ENCODE data around the gene BDKRB2. TPM values are rescaled to one million over a fixed set of nuclear protein-coding genes. Genes with fewer than 3 reads are reported as not detected.

BDKRB2 gene
- total and polyA plus RNA-seq, 2 experiments from 2014 or later: 0.14 to 0.21 TPM

GRCh38 chr14:96249029-96249428, 44.4 kb downstream of the BDKRB2 start:
- no peaks in the 10 kb centered on the region for H3F3A ChIP-seq (replicated peaks; ENCODE audit: low read depth)
- DNase-seq (ENCODE audit: low spot score): no peak
- H3K4me3 ChIP-seq: no peak overlapping the region
- no peak overlapping the region for H3K27ac Mint-ChIP-seq
- H3K27me3 ChIP-seq (ENCODE audit: insufficient read depth): no peaks in the 10 kb centered on the region
- H3K9me3 Mint-ChIP-seq: peaks cover 6% of the 10 kb centered on the region; the same call in 2 of the 3 replicates
- TF ChIP-seq JUNB (IDR thresholded peaks at IDR 0.05; ENCODE audit: unreplicated experiment) (no peak), ETS1 (IDR thresholded peaks at IDR 0.05) (no peak), EZH2 (IDR thresholded peaks at IDR 0.05; ENCODE audit: low read depth, unreplicated experiment) (no peak), ZNF331 (CRISPR knock-in tag; IDR thresholded peaks at IDR 0.05; ENCODE audit: low read depth) (no peak), POLR2AphosphoS5 (IDR thresholded peaks at IDR 0.05; ENCODE audit: low read depth) (no peak), NANOG (IDR thresholded peaks at IDR 0.05; ENCODE audit: borderline replicate concordance) (no peak)
- no peaks in the 10 kb centered on the region for H3K4me1 ChIP-seq (ENCODE audit: insufficient read depth)
- H3K4me3 Mint-ChIP-seq: no peak overlapping the region
- H4K20me1 ChIP-seq (replicated peaks; ENCODE audit: insufficient read depth): no peaks in the 10 kb centered on the region
- H2AFZ ChIP-seq: no peak overlapping the region
- H3K9me2 ChIP-seq (ENCODE audit: insufficient read depth): peaks cover 8% of the 10 kb centered on the region; the same call in 1 of the 2 replicates
- H3K36me3 ChIP-seq (ENCODE audit: insufficient read depth): no peaks in the 10 kb centered on the region
- peaks cover 12% of the 10 kb centered on the region for H3K27me3 Mint-ChIP-seq (ENCODE audit: insufficient read depth, low read depth, poor library complexity)
- H3K36me3 Mint-ChIP-seq (ENCODE audit: low read depth): no peaks in the 10 kb centered on the region; the same call in 1 of the 3 replicates
- no peak overlapping the region for H3K27ac ChIP-seq (ENCODE audit: low read depth)
- peaks cover 21% of the 10 kb centered on the region for H3K4me1 Mint-ChIP-seq
- no peak overlapping the region for H3K4me2 ChIP-seq
- no peak for ATAC-seq
- no peaks in the 10 kb centered on the region for H3K79me2 ChIP-seq (replicated peaks; ENCODE audit: insufficient read depth)

DNA sequence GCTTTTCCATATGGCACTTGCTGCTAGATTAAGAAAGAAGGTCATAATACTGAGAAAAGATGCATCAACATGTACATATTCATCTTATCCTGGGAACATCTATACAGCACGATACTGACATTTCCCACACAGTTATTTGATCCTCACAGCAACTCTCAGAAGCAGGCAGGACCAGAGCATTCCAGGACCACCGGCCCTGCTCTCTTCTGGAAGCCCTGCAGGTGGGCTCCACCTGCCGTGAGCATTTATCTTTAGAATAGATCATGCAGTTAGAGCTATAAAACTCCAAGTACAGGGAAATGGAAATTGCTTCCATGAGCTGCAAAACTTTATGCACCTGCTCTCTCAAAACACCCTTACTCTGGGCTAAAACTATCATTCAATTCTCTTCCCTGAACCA, 45.8 kb downstream of the BDKRB2 start:
- peaks cover 12% of the 10 kb centered on the region for H3K27me3 Mint-ChIP-seq (ENCODE audit: insufficient read depth, low read depth, poor library complexity)
- no peak overlapping the region for H3K27ac Mint-ChIP-seq
- TF ChIP-seq ZNF114 (CRISPR knock-in tag; IDR thresholded peaks at IDR 0.05): no peak
- TF ChIP-seq, protein P1, sequence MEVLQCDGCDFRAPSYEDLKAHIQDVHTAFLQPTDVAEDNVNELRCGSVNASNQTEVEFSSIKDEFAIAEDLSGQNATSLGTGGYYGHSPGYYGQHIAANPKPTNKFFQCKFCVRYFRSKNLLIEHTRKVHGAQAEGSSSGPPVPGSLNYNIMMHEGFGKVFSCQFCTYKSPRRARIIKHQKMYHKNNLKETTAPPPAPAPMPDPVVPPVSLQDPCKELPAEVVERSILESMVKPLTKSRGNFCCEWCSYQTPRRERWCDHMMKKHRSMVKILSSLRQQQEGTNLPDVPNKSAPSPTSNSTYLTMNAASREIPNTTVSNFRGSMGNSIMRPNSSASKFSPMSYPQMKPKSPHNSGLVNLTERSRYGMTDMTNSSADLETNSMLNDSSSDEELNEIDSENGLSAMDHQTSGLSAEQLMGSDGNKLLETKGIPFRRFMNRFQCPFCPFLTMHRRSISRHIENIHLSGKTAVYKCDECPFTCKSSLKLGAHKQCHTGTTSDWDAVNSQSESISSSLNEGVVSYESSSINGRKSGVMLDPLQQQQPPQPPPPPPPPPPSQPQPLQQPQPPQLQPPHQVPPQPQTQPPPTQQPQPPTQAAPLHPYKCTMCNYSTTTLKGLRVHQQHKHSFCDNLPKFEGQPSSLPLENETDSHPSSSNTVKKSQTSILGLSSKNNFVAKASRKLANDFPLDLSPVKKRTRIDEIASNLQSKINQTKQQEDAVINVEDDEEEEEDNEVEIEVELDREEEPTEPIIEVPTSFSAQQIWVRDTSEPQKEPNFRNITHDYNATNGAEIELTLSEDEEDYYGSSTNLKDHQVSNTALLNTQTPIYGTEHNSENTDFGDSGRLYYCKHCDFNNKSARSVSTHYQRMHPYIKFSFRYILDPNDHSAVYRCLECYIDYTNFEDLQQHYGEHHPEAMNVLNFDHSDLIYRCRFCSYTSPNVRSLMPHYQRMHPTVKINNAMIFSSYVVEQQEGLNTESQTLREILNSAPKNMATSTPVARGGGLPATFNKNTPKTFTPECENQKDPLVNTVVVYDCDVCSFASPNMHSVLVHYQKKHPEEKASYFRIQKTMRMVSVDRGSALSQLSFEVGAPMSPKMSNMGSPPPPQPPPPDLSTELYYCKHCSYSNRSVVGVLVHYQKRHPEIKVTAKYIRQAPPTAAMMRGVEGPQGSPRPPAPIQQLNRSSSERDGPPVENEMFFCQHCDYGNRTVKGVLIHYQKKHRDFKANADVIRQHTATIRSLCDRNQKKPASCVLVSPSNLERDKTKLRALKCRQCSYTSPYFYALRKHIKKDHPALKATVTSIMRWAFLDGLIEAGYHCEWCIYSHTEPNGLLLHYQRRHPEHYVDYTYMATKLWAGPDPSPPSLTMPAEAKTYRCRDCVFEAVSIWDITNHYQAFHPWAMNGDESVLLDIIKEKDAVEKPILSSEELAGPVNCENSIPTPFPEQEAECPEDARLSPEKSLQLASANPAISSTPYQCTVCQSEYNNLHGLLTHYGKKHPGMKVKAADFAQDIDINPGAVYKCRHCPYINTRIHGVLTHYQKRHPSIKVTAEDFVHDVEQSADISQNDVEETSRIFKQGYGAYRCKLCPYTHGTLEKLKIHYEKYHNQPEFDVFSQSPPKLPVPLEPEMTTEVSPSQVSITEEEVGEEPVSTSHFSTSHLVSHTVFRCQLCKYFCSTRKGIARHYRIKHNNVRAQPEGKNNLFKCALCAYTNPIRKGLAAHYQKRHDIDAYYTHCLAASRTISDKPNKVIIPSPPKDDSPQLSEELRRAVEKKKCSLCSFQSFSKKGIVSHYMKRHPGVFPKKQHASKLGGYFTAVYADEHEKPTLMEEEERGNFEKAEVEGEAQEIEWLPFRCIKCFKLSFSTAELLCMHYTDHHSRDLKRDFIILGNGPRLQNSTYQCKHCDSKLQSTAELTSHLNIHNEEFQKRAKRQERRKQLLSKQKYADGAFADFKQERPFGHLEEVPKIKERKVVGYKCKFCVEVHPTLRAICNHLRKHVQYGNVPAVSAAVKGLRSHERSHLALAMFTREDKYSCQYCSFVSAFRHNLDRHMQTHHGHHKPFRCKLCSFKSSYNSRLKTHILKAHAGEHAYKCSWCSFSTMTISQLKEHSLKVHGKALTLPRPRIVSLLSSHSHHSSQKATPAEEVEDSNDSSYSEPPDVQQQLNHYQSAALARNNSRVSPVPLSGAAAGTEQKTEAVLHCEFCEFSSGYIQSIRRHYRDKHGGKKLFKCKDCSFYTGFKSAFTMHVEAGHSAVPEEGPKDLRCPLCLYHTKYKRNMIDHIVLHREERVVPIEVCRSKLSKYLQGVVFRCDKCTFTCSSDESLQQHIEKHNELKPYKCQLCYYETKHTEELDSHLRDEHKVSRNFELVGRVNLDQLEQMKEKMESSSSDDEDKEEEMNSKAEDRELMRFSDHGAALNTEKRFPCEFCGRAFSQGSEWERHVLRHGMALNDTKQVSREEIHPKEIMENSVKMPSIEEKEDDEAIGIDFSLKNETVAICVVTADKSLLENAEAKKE (CRISPR knock-in tag; IDR thresholded peaks at IDR 0.05): no peak
- no peak for TF ChIP-seq STAT1 (IDR thresholded peaks at IDR 0.05; ENCODE audit: unreplicated experiment)
- TF ChIP-seq NANOG (IDR thresholded peaks at IDR 0.05; ENCODE audit: borderline replicate concordance): no peak
- TF ChIP-seq, protein P2, sequence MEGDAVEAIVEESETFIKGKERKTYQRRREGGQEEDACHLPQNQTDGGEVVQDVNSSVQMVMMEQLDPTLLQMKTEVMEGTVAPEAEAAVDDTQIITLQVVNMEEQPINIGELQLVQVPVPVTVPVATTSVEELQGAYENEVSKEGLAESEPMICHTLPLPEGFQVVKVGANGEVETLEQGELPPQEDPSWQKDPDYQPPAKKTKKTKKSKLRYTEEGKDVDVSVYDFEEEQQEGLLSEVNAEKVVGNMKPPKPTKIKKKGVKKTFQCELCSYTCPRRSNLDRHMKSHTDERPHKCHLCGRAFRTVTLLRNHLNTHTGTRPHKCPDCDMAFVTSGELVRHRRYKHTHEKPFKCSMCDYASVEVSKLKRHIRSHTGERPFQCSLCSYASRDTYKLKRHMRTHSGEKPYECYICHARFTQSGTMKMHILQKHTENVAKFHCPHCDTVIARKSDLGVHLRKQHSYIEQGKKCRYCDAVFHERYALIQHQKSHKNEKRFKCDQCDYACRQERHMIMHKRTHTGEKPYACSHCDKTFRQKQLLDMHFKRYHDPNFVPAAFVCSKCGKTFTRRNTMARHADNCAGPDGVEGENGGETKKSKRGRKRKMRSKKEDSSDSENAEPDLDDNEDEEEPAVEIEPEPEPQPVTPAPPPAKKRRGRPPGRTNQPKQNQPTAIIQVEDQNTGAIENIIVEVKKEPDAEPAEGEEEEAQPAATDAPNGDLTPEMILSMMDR (conservative IDR thresholded peaks at IDR 0.05; ENCODE audit: low read depth in 2 of 2): no peak
- TF ChIP-seq EZH2 (IDR thresholded peaks at IDR 0.05; ENCODE audit: low read depth, unreplicated experiment): no peak
- no peak for TF ChIP-seq EZH2phosphoT487 (IDR thresholded peaks at IDR 0.05; ENCODE audit: unreplicated experiment)
- TF ChIP-seq JUNB (IDR thresholded peaks at IDR 0.05; ENCODE audit: unreplicated experiment): no peak
- TF ChIP-seq CREB1 (CRISPR knock-in tag; IDR thresholded peaks at IDR 0.05; ENCODE audit: low read depth): no peak
- TF ChIP-seq ZNF331 (CRISPR knock-in tag; IDR thresholded peaks at IDR 0.05; ENCODE audit: low read depth): no peak
- TF ChIP-seq POLR2AphosphoS5 (IDR thresholded peaks at IDR 0.05; ENCODE audit: low read depth): no peak

More for the DNA sequence above, 45.8 kb downstream of the BDKRB2 start:
- Histone ChIP-seq H3K4me1 (ENCODE audit: insufficient read depth) (no peaks in the 10 kb centered on the region), H3K4me3 (no peak overlapping the region), H3K79me2 (replicated peaks; ENCODE audit: insufficient read depth) (no peaks in the 10 kb centered on the region), H3K36me3 (ENCODE audit: insufficient read depth) (no peaks in the 10 kb centered on the region), H2AFZ (no peak overlapping the region), H3K9me2 (ENCODE audit: insufficient read depth) (peaks cover 9% of the 10 kb centered on the region; the same call in 1 of the 2 replicates), H4K20me1 (replicated peaks; ENCODE audit: insufficient read depth) (no peaks in the 10 kb centered on the region), H3K27ac (ENCODE audit: low read depth) (no peak overlapping the region), H3K27me3 (ENCODE audit: insufficient read depth) (no peaks in the 10 kb centered on the region), H3K4me2 (no peak overlapping the region), H3F3A (replicated peaks; ENCODE audit: low read depth) (no peaks in the 10 kb centered on the region)
- no peaks in the 10 kb centered on the region for H3K9me3 Mint-ChIP-seq
- no peaks in the 10 kb centered on the region; the same call in 2 of the 3 replicates for H3K36me3 Mint-ChIP-seq (ENCODE audit: low read depth)
- ATAC-seq (peak; percentile 41), DNase-seq (ENCODE audit: low spot score) (no peak)
- no peak overlapping the region for H3K4me3 Mint-ChIP-seq
- H3K4me1 Mint-ChIP-seq: peaks cover 21% of the 10 kb centered on the region

Measured in GM23338 (cell line).